Measurements from ENCODE around the gene ANXA4.

GRCh38 chr2:69770747-69771146, 28.8 kb downstream of the ANXA4 start:
- TF ChIP-seq EZH2 (IDR thresholded peaks at IDR 0.05; ENCODE audit: insufficient read depth, poor library complexity, severe bottlenecking) (no peak), EZH2phosphoT487 (IDR thresholded peaks at IDR 0.05; ENCODE audit: insufficient read depth, low read depth) (no peak)

Data from GM23248 (cell line).